Measurements from ENCODE around the gene HEBP2. TPM values are rescaled to one million over a fixed set of nuclear protein-coding genes. Genes with fewer than 3 reads are reported as not detected.

HEBP2 gene
- total and polyA plus RNA-seq, 2 donors (not counting 3 experiments of a cell fraction or from before 2014, with no cell fraction given): 22.5 to 75.3 TPM

- H3K4me3 ChIP-seq (replicated peaks in 1 of 3; ENCODE audit: insufficient read depth in 1 of 3, low read depth in 1 of 3, low read length in 3 of 3): no peak overlapping the region
- peak; percentile 61 for FAIRE-seq
- H3K79me2 ChIP-seq (ENCODE audit: control insufficient read depth, insufficient read depth, low read length): no peaks in the 10 kb centered on the region
- dilution Hi-C loops (cut with MboI; ENCODE audit: extremely low pct_ligation_motif_present, low sequenced_read_pairs) (no loop called here), intact Hi-C loops (cut with micrococcal nuclease) (loop anchor here (1.0 to 10.0 kb wide), 7 partner anchors 80 to 559 kb away; partner anchors contain the start of gene REPS1)
- POLR2A ChIA-PET: interaction anchor here (0.6 kb wide), 1 partner anchor 57 kb away, joined by 3 read pairs; no protein-coding TSS in a partner anchor
- H3K36me3 ChIP-seq (ENCODE audit: control insufficient read depth in 2 of 2, extremely low read depth in 1 of 2, insufficient read depth in 2 of 2, low read length in 2 of 2): peaks cover 11 to 28% of the 10 kb centered on the region in 2 experiments
- H3K9me3 ChIP-seq (replicated peaks; ENCODE audit: control insufficient read depth, insufficient read depth, low read length): no peaks in the 10 kb centered on the region
- H3K4me2 ChIP-seq (ENCODE audit: insufficient read depth, low read length): no peak overlapping the region
- CTCF ChIA-PET: interaction anchor here (0.8 to 2.3 kb wide), 21 partner anchors 10 to 935 kb away, joined by 3 to 21 read pairs (median 3); partner anchors contain the start of gene NHSL1
- no peak overlapping the region for H2AFZ ChIP-seq (ENCODE audit: low read depth, low read length)
- BruUV-seq (replicated peaks): no TSS peak
- H4K20me1 ChIP-seq (replicated peaks; ENCODE audit: control insufficient read depth, extremely low read depth, insufficient read depth, low read length): no peaks in the 10 kb centered on the region
- no peaks in the 10 kb centered on the region for H3K4me1 ChIP-seq (ENCODE audit: control insufficient read depth, extremely low read depth, insufficient read depth, low read length)
- TF ChIP-seq MAX (IDR thresholded peaks at IDR 0.05; ENCODE audit: insufficient read depth, insufficient read length) (no peak), JUN (IDR thresholded peaks at IDR 0.05; ENCODE audit: borderline replicate concordance, insufficient read depth, insufficient read length, low read depth) (no peak), CTCF (IDR thresholded peaks at IDR 0.05; ENCODE audit: extremely low read depth in 1 of 2, insufficient read depth in 1 of 2, low read depth in 1 of 2, low read length in 2 of 2) (no peak), EZH2 (IDR thresholded peaks at IDR 0.05; ENCODE audit: borderline replicate concordance, low read depth, low read length, severe bottlenecking) (no peak), MYC (IDR thresholded peaks at IDR 0.05; ENCODE audit: low read depth, low read length) (no peak), GATA2 (IDR thresholded peaks at IDR 0.05; ENCODE audit: insufficient read depth, insufficient read length, low read depth, low read length) (no peak), POLR2A (IDR thresholded peaks at IDR 0.05; ENCODE audit: low read depth, low read length) (no peak), POLR2AphosphoS5 (IDR thresholded peaks at IDR 0.05; ENCODE audit: insufficient read depth, low read depth, low read length) (no peak), FOS (IDR thresholded peaks at IDR 0.05; ENCODE audit: borderline replicate concordance, insufficient read depth, low read length) (no peak)
- no peak overlapping the region for H3K27ac ChIP-seq (ENCODE audit: insufficient read depth, low read depth, low read length)
- H3K9me1 ChIP-seq (replicated peaks; ENCODE audit: control insufficient read depth, extremely low read depth, insufficient read depth, low read length): no peaks in the 10 kb centered on the region
- no peak overlapping the region for H3K9ac ChIP-seq (replicated peaks; ENCODE audit: extremely low read depth, insufficient read depth, low read length)
- no peak for DNase-seq (ENCODE audit: low read depth, low spot score)
- H3K27me3 ChIP-seq (ENCODE audit: control insufficient read depth in 2 of 2, insufficient read depth in 2 of 2, low read length in 2 of 2): no peaks in the 10 kb centered on the region
Measured at GRCh38 chr6:138429761-138430160, 25.7 kb downstream of the HEBP2 start.

Measured in endothelial cell of umbilical vein (primary cell).